HG03342 (cell line): ENCODE results near the gene LTA.

Source experiments
- ATAC-seq: cut with Tn5 transposase; IDR thresholded peaks from one replicate; pipeline ENCODE4 v1.9.1; 2021; ENCODE audit warnings: mild to moderate bottlenecking, moderate library complexity; ENCODE audit not compliant: unreplicated experiment

Gene LTA

GRCh38 chr6:31572041-31572911 lies at the start of gene LTA:
LTA (plus strand) TSS chr6:31572289; CDS start chr6:31572743, 454 bp downstream.
- ATAC-seq: peak; percentile 46

- ATAC-seq: no peak
Observed at GRCh38 chr6:31525553-31525931, 46.5 kb upstream of the LTA start.

- ATAC-seq: no peak
Observed at GRCh38 chr6:31525932-31526591, 46.0 kb upstream of the LTA start.

GRCh38 chr6:31528307-31528777 lies 43.7 kb upstream of the LTA start:
- no peak for ATAC-seq

- ATAC-seq: no peak
Observed at GRCh38 chr6:31528821-31529328, 43.2 kb upstream of the LTA start, which contains the start of gene MCCD1. MCCD1 (plus strand) TSS chr6:31528962; CDS start chr6:31529015, 53 bp downstream.

GRCh38 chr6:31529329-31530150 lies 42.5 kb upstream of the LTA start:
- no peak for ATAC-seq

- ATAC-seq: no peak
Observed at GRCh38 chr6:31530659-31531058, 41.4 kb upstream of the LTA start.

- ATAC-seq: no peak
Observed at GRCh38 chr6:31531162-31531561, 40.9 kb upstream of the LTA start.

- no peak for ATAC-seq
Observed at GRCh38 chr6:31531771-31532643, 40.1 kb upstream of the LTA start.

- ATAC-seq: no peak
Observed at GRCh38 chr6:31532644-31533454, 39.2 kb upstream of the LTA start.

- ATAC-seq: no peak
Observed at GRCh38 chr6:31533455-31533841, 38.6 kb upstream of the LTA start.

- ATAC-seq: no peak
Observed at GRCh38 chr6:31534011-31534410, 38.1 kb upstream of the LTA start.

- no peak for ATAC-seq
Observed at GRCh38 chr6:31534521-31535040, 37.5 kb upstream of the LTA start.

- ATAC-seq: no peak
Observed at GRCh38 chr6:31535538-31536324, 36.4 kb upstream of the LTA start.

GRCh38 chr6:31538805-31539400 lies 33.2 kb upstream of the LTA start:
- no peak for ATAC-seq

GRCh38 chr6:31540640-31541039 lies 31.4 kb upstream of the LTA start:
- no peak for ATAC-seq

- ATAC-seq: no peak
Observed at GRCh38 chr6:31541059-31541657, 30.9 kb upstream of the LTA start.
